Measurements from ENCODE around the gene SCO2. TPM values are rescaled to one million over a fixed set of nuclear protein-coding genes. Genes with fewer than 3 reads are reported as not detected.
A peak's percentile ranks its signal among the peaks of the same experiment; 100 is the strongest.

The SCO2 gene
- total and polyA plus RNA-seq, 10 of the 15 experiments (the other 5 are each of a cell fraction or from before 2014, with no cell fraction given) = 0.18 to 16.0 (median 2.4) TPM; not detected in 1

- TF ChIP-seq SREBF2 (IDR thresholded peaks at IDR 0.05; ENCODE audit: low read length) (no peak), BCL11A (IDR thresholded peaks at IDR 0.05; ENCODE audit: low read depth, low read length) (no peak), TCF12 (IDR thresholded peaks at IDR 0.05; ENCODE audit: low read depth, low read length) (no peak), SMAD5 (IDR thresholded peaks at IDR 0.05; ENCODE audit: low read depth) (no peak), ZNF384 (IDR thresholded peaks at IDR 0.05; ENCODE audit: borderline replicate concordance, low read depth, low read length) (no peak)
Observed at GRCh38 chr22:50528682-50529415, 3.5 kb upstream of the SCO2 start (continued).

- POLR2A ChIA-PET = interaction anchor here (0.6 to 6.5 kb wide), 8 partner anchors 10 to 101 kb away, joined by 3 to 232 read pairs (median 9); partner anchors contain the start of gene KLHDC7B
Observed at GRCh38 chr22:50527921-50528681, 2.7 kb upstream of the SCO2 start.

More at GRCh38 chr22:50527921-50528681, 2.7 kb upstream of the SCO2 start:
- BruUV-seq (replicated peaks) = no TSS peak
- Histone ChIP-seq H3K4me2 (ENCODE audit: control insufficient read depth, insufficient read depth) (peak overlapping the region; percentile 71), H3K4me3 (peak overlapping the region; percentile 78; the same call in 1 of the 2 replicates), H3K36me3 (ENCODE audit: control insufficient read depth in 2 of 2, insufficient read depth in 2 of 2, low read length in 1 of 2) (peaks cover 0 to 10% of the 10 kb centered on the region in 2 experiments; a peak in 3 of 4 replicates), H3K79me2 (ENCODE audit: control insufficient read depth, insufficient read depth, low read length) (peaks cover 79% of the 10 kb centered on the region), H3K9ac (ENCODE audit: control insufficient read depth, insufficient read depth, low read length) (peak overlapping the region; percentile 18; the same call in 1 of the 2 replicates), H3K27me3 (replicated peaks in 1 of 2; ENCODE audit: control insufficient read depth in 2 of 2, insufficient read depth in 2 of 2, low read length in 1 of 2) (no peaks in the 10 kb centered on the region), H3K9me3 (replicated peaks; ENCODE audit: control insufficient read depth, insufficient read depth, low read length) (no peaks in the 10 kb centered on the region), H3K27ac (ENCODE audit: control insufficient read depth, insufficient read depth) (peak overlapping the region; percentile 100), H2AFZ (ENCODE audit: control insufficient read depth, low read depth, low read length) (no peak overlapping the region), H3K4me1 (ENCODE audit: control insufficient read depth, insufficient read depth, low read length) (peaks cover 21% of the 10 kb centered on the region), H4K20me1 (ENCODE audit: control insufficient read depth, insufficient read depth) (no peaks in the 10 kb centered on the region)
- in situ Hi-C loops (cut with MboI) (loop anchor here (5.0 kb wide), 1 partner anchor 94 kb away; no protein-coding TSS in a partner anchor), intact Hi-C loops (cut with micrococcal nuclease; ENCODE audit: unreplicated experiment) (loop anchor here (1.0 to 5.0 kb wide), 3 partner anchors 34 to 92 kb away; partner anchors contain the start of genes CHKB and SYCE3)
- ChIA-PET CTCF (interaction anchor here (0.9 to 2.4 kb wide), 6 partner anchors 12 to 93 kb away, joined by 3 to 12 read pairs (median 4); no protein-coding TSS in a partner anchor), RAD21 (ENCODE audit: unreplicated experiment) (interaction anchor here (0.9 to 6.3 kb wide), 5 partner anchors 12 to 252 kb away, joined by 3 to 106 read pairs (median 6); partner anchors contain the start of genes LMF2, NCAPH2 and SYCE3), SMC1A (ENCODE audit: uncharacterized antibody, unreplicated experiment) (interaction anchor here (1.1 to 5.8 kb wide), 5 partner anchors 12 to 93 kb away, joined by 5 to 58 read pairs (median 10); partner anchors contain the start of gene SYCE3)
- no peak for ATAC-seq
- DNase-seq (ENCODE audit: low read depth, low spot score) = no peak
- 0 out of 2 replicates have a peak, but pooled peaks have one; percentile 9 for TF ChIP-seq POLR2AphosphoS5 (IDR thresholded peaks at IDR 0.05; ENCODE audit: low read length)
- peak; percentile 29; the same call in 1 of the 2 replicates for TF ChIP-seq PAX5 (IDR thresholded peaks at IDR 0.05; ENCODE audit: borderline replicate concordance, low read depth, low read length)
- TF ChIP-seq, protein P1, sequence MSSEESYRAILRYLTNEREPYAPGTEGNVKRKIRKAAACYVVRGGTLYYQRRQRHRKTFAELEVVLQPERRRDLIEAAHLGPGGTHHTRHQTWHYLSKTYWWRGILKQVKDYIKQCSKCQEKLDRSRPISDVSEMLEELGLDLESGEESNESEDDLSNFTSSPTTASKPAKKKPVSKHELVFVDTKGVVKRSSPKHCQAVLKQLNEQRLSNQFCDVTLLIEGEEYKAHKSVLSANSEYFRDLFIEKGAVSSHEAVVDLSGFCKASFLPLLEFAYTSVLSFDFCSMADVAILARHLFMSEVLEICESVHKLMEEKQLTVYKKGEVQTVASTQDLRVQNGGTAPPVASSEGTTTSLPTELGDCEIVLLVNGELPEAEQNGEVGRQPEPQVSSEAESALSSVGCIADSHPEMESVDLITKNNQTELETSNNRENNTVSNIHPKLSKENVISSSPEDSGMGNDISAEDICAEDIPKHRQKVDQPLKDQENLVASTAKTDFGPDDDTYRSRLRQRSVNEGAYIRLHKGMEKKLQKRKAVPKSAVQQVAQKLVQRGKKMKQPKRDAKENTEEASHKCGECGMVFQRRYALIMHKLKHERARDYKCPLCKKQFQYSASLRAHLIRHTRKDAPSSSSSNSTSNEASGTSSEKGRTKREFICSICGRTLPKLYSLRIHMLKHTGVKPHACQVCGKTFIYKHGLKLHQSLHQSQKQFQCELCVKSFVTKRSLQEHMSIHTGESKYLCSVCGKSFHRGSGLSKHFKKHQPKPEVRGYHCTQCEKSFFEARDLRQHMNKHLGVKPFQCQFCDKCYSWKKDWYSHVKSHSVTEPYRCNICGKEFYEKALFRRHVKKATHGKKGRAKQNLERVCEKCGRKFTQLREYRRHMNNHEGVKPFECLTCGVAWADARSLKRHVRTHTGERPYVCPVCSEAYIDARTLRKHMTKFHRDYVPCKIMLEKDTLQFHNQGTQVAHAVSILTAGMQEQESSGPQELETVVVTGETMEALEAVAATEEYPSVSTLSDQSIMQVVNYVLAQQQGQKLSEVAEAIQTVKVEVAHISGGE (CRISPR knock-in tag; IDR thresholded peaks at IDR 0.05) = no peak
- no peak for FAIRE-seq
- 97% methylated on average over 15 of the region's 18 CpGs for WGBS (ENCODE audit: insufficient coverage, insufficient replicate concordance, low lambda C conversion rate, missing lambda C conversion rate)

Data from GM12878 (cell line).